Superior temporal gyrus (tissue), 1 donor: ENCODE data around the gene RAB11FIP3.
"Not testable (repeated sequence)": the region's sequence is repeated elsewhere in the genome, so short reads cannot be mapped to it uniquely, and the experiment has no call there.

ENCODE experiments used
- DNase-seq: peaks from one replicate; pipeline ENCODE4 v3.0.0-alpha.2; 2016; ENCODE audit errors: extremely low spot score

Gene RAB11FIP3

DNA sequence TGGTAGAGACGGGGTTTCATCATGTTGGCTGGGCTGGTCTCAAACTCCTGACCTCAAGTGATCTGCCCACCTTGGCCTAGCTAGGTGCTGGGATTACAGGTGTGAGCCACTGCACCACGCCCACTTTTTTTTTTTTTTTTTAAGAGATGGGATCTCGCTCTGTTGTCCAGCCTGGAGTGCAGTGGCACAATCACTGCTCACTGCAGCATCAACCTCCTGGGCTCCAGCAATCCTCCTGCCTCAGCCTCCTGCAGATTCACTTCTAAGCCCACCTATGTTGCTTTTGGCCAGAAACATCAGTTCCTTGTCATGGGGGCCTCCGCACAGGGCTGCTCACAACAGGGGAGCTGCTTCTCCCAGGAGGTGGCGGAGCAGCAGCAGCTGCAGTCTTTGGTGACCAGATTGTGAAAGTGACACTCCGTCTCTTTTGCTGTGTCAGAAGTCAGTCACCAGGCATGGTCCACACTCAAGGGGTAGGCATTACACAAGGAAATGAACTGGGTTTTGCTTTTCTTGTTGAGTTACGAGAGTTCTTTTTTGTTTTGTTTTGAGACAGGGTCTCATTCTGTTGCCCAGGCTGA lies 32.9 kb upstream of the RAB11FIP3 start:
- no peak for DNase-seq

- peak; percentile 57 for DNase-seq
Observed at GRCh38 chr16:396199-396598, 29.2 kb upstream of the RAB11FIP3 start.

- peak; percentile 54 for DNase-seq
Observed at GRCh38 chr16:396605-397004, 28.8 kb upstream of the RAB11FIP3 start.

GRCh38 chr16:397135-397661 lies 28.3 kb upstream of the RAB11FIP3 start, which contains the start of gene NME4:
Gene NME4 (plus strand): TSS chr16:397199. CDS start chr16:397223, 24 bp downstream.
- no peak for DNase-seq

- DNase-seq: peak; percentile 40
Observed at GRCh38 chr16:397736-398332, 27.6 kb upstream of the RAB11FIP3 start.

GRCh38 chr16:398561-399339 lies 26.7 kb upstream of the RAB11FIP3 start:
- no peak for DNase-seq

GRCh38 chr16:399340-400019 lies 26.0 kb upstream of the RAB11FIP3 start:
- no peak for DNase-seq

DNA sequence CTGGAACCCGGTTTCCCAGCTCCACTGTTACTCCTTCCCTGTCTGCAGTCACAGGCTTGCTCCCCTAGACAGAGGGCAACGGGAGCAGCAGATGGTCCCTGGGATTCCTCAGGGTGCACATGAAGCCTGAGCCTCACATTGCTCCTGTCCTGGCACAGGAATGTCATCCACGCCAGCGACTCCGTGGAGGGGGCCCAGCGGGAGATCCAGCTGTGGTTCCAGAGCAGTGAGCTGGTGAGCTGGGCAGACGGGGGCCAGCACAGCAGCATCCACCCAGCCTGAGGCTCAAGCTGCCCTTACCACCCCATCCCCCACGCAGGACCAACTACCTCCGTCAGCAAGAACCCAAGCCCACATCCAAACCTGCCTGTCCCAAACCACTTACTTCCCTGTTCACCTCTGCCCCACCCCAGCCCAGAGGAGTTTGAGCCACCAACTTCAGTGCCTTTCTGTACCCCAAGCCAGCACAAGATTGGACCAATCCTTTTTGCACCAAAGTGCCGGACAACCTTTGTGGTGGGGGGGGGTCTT lies 25.3 kb upstream of the RAB11FIP3 start:
- no peak for DNase-seq

- DNase-seq: peak; percentile 78
Observed at GRCh38 chr16:401468-402348, 23.7 kb upstream of the RAB11FIP3 start, which contains the start of gene DECR2. Gene DECR2 (plus strand): TSS chr16:401885. CDS start chr16:401964, 79 bp downstream.

- no peak for DNase-seq
Observed at GRCh38 chr16:404971-405486, 20.4 kb upstream of the RAB11FIP3 start.

GRCh38 chr16:405548-406506 lies 19.6 kb upstream of the RAB11FIP3 start:
- no peak for DNase-seq

DNA sequence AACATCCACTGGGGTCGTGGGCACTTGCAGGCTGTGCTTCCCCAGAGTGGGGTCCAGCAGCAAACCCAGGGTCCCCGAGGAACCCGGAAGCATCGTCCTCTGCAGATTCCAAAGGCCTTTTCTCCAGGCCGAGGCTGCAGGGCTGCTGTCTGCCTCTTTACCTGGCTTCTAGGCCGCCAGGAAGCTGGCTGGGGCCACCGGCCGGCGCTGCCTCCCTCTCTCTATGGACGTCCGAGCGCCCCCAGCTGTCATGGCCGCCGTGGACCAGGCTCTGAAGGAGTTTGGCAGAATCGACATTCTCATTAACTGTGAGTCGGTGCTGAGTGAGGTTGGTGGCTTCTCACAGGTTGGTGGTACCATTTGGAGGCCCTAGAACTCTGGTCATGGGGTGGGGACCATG lies 18.2 kb upstream of the RAB11FIP3 start:
- no peak for DNase-seq

DNA sequence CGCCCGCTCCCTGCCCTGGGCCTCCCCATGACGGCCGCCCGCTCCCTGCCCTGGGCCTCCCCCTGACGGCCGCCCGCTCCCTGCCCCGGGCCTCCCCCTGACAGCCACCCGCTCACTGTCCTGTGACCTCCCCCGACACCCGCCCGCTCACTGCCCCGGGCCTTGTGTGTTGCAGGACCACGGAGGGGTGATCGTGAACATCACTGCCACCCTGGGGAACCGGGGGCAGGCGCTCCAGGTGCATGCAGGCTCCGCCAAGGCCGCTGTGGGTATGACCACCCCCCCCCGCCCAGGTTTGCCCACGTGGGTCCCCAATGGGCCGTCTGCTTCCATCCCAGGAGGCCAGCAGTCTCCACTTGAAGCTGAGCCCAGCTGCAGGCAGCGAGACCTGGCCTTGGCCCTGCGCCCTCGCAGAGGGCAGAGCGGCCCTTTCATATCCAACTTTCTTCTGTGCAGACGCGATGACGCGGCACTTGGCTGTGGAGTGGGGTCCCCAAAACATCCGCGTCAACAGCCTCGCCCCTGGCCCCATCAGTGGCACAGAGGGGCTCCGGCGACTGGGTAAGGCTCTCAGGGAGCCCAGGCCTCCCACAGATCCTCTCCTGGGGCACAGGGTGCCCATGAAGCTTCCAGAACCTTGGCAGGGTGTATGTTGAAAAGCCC lies 14.8 kb upstream of the RAB11FIP3 start:
- DNase-seq: no peak

- no peak for DNase-seq
Observed at GRCh38 chr16:411576-412265, 13.7 kb upstream of the RAB11FIP3 start.

DNA sequence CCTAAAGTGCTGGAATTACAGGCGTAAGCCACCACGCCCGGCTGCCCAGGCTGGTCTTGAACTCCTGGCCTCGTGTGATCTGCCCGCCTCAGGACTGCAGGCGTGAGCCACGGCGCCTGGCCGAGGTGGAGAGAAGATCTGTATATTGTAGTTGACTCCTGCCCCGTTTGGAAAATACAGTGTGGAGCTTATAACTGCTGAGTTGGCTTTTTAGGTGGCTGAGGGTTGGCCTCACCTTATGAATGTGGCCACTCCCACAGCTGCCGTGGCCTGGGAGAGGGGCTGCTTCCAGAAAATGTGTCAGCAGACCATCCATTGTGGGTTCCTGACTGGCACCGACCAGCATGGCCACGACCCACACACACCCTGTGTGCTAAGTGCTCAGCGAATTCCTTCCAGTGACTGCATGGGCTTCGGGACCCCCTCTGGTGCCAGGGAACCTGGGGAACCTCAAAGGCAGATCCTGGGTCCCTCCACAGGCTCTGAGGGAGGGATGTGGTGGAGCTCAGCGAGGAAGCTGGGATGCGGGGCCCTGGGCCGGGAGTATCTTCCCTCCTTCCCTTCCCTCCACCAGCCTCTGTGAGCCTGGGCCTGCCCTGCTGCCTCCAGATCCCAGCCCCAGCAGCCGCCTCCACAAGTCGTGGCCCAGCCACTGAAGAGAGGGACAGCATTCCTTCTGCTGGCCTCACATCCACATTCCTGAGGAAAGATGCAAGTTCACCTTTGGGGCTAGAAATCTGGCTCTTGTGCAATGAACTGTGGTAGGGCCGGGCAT lies 10.9 kb upstream of the RAB11FIP3 start:
- no peak for DNase-seq

GRCh38 chr16:415170-415498 lies 10.3 kb upstream of the RAB11FIP3 start:
- DNase-seq: not testable (repeated sequence)

GRCh38 chr16:422179-422578 lies 3.3 kb upstream of the RAB11FIP3 start:
- not testable (repeated sequence) for DNase-seq
